GM06990 (cell line): ENCODE measurements around the gene DCLK2.

Source experiments
- DNase-seq: peaks from one replicate; pipeline ENCODE4 v3.0.0-alpha.2; 2011; ENCODE audit not compliant: insufficient read length; ENCODE audit errors: extremely low read depth
- H3K27me3 ChIP-seq: replicated peaks from 2 replicates; pipeline ENCODE4 v1.6.0; 2011; ENCODE audit warnings: low read length; ENCODE audit not compliant: control insufficient read depth, insufficient read depth
- H3K36me3 ChIP-seq: 2 replicates; pipeline ENCODE4 v1.5.1; 2011; ENCODE audit warnings: low read length; ENCODE audit not compliant: control insufficient read depth, insufficient read depth
- H3K4me3 ChIP-seq: replicated peaks from 2 replicates; pipeline ENCODE4 v1.5.1; 2011; ENCODE audit warnings: low read depth, mild to moderate bottlenecking, control low read depth, low read length
- CTCF ChIP-seq: IDR thresholded peaks from 2 replicates; pipeline ENCODE4 v1.5.1; 2011; ENCODE audit warnings: low read length, control low read depth, mild to moderate bottlenecking, inconsistent platforms; ENCODE audit not compliant: insufficient read depth, poor library complexity, severe bottlenecking

DCLK2 gene

DNA sequence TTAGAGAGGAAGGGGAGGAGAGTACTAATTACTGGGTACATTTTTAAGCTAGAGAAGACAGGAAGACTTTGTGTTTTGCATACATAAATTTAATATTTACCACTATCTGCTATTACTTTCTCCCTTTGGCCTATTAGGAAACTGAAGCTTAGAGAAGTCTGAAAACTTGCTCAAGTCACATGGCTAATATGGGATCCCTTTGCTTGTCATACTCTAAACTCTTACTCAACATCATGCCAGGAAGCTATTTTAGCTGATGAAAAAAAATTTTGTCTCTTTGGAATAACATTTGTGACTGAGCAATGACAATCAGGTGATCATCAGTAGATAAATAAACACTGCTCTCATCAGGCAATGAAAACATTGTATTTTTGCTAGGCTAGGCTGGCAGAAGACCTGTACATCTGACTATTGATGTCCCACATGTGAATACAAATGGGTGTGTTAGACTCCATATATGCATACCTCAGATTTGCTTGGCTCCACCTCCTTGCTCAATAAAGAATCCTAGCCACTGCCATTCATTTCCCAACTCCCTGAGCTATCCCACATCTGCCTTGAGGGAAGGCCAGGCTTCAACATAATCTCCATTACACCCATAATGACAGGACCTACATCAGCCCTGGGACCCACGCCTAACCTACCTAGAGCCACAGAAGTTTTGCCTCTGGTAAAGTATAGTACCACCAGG is 17.0 kb upstream of the DCLK2 start:
- no peaks in the 10 kb centered on the region for H3K27me3 ChIP-seq
- H3K4me3 ChIP-seq, result no peak overlapping the region
- H3K36me3 ChIP-seq, result no peaks in the 10 kb centered on the region
- no peak for DNase-seq
- TF ChIP-seq CTCF, result no peak

DNA sequence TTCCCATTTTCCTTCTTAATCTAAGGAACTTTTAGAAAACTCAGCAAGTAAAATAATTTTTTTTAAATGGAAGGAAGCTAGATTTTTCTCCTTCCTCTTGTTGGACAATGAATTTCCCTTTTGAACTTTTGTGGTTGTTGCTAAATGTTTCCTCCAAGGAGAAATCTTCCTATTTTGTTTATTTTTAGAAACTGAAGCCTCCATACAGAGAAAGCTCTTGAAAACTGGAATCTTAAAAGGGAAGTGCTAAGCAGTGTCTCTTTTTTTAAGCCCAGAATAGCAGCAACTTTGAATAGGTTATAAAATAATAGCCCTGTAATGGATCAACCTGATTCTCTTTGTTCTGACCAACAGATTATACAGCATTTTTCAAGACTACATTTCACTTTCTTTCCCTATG is 15.1 kb upstream of the DCLK2 start:
- TF ChIP-seq CTCF, result no peak
- Histone ChIP-seq H3K4me3 (no peak overlapping the region), H3K36me3 (no peaks in the 10 kb centered on the region), H3K27me3 (no peaks in the 10 kb centered on the region)
- DNase-seq, result no peak

DNA sequence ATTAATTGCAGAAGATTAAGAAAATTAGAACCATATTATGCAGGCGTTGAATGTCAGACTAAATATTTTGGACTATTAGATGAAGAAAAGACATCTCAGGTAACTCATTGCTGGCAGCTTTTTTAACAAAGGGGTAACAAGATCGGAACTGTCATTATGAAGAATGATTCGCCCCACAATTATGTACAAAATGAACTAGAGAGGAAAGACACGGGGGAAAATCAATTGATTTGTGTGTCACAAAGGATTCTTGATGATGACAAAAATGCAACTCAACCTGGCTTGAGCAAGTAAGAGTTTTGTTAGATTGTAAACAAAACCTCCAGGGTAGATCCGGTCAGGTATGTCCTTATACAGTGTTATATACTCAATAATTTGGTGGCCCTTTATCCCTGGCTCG is 12.5 kb upstream of the DCLK2 start:
- Histone ChIP-seq H3K36me3 (no peaks in the 10 kb centered on the region), H3K4me3 (no peak overlapping the region), H3K27me3 (no peaks in the 10 kb centered on the region)
- no peak for TF ChIP-seq CTCF
- no peak for DNase-seq

DNA sequence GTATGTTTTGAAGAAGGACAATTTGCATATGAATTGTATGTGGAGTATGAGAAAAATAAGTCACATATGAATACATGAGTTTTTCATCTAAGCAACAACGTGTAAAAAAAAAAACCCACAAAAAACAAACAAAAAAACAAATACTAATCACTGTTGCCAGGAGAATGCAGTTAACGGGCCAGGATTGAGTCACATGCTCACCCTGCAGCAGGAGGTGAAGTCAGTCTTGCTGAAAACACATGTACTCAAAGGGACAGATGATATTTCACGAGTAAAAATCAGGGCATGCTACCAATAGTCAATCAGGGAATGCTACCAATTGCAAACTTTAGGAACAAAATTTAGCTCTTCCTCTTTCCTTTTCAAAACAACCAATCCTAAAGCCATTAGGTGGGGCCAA is 10.4 kb upstream of the DCLK2 start:
- no peaks in the 10 kb centered on the region for H3K36me3 ChIP-seq
- no peak overlapping the region for H3K4me3 ChIP-seq
- no peak for DNase-seq
- H3K27me3 ChIP-seq, result no peaks in the 10 kb centered on the region
- no peak for TF ChIP-seq CTCF

- DNase-seq, result no peak
- no peak for TF ChIP-seq CTCF
- no peaks in the 10 kb centered on the region for H3K27me3 ChIP-seq
- H3K36me3 ChIP-seq, result no peaks in the 10 kb centered on the region
- H3K4me3 ChIP-seq, result no peak overlapping the region
Observed at GRCh38 chr4:150068300-150068960, 9.8 kb upstream of the DCLK2 start.
